Measurements from ENCODE around the gene TMEM178B.
A peak's percentile ranks its signal among the peaks of the same experiment; 100 is the strongest.
"Not testable (repeated sequence)": the region's sequence is repeated elsewhere in the genome, so short reads cannot be mapped to it uniquely, and the experiment has no call there.

Gene TMEM178B

DNA sequence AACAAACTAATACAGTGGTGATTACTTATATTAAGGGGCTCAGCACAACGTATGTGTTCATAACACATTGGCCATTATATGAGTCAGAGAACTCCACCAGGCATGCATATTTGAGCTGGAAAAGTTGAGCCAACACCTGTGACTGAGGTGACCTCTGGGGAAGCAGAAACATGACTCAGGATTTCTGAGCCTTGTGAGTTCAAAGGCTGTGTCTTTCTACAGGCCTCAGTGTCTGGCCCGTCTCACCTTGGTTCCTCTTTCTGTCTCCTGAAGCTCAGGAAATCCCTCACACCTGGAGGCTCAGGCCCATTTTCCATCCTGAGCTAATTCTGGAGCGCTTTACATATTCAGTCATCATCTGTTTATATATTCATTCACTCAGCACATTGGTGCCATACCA, 246.4 kb downstream of the TMEM178B start:
- DNase-seq: no peak

DNA sequence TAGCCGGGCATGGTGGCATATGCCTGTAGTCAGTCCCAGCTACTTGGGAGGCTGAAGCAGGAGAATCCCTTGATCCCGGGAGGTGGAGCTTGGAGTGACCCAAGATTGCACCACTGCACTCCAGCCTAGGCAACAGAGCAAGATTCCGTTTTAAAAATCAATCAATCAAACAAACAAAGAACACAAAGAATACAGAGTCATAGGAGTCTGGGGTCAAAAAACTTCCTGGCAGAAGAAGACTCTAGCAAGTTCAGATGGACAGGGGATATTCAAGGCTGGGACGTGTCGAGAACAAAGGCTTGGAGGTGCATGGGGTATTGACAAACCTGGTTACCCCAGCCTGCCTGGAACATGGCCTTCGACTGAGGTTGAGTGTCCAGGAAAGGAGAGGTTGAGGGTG, 248.5 kb downstream of the TMEM178B start:
- DNase-seq: no peak

DNA sequence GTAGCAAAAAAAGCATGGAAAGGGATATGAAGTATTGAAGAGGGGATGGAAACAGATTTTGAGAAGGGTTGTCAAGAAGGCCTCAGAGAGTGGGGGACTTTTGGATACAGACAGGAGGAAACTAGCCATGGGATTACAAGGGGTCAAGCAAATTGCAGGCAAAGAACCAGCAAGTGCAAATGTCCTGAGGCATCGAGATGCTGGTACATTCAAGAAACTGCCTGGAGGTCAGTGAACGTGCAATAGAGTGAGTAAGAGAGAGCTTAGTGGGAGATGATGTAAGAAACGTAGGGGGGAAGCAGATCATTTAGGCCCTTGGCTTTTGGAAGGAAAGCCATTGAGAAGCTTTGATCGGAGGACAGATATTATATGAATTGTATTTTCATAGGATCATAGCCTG, 250.0 kb downstream of the TMEM178B start:
- no peak for DNase-seq

DNA sequence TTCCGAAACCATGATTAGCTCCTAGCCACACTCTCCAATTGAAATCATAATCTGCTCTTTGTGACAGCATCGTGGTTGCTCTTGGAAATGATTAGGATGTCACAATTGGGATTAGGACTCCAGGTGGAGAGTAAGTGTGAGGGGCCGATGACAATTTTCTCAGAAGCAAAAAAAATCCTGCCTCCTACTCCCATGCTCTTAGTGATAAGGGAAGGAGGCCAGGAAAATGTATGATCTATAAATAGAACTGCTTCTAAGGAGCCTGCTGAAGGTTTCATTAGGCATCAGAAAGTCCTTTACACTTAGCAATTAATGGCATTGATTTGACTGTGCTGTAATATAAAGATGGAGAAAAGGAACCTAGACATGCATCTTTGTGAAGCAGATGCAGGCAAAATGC, 251.0 kb downstream of the TMEM178B start:
- DNase-seq: no peak

DNA sequence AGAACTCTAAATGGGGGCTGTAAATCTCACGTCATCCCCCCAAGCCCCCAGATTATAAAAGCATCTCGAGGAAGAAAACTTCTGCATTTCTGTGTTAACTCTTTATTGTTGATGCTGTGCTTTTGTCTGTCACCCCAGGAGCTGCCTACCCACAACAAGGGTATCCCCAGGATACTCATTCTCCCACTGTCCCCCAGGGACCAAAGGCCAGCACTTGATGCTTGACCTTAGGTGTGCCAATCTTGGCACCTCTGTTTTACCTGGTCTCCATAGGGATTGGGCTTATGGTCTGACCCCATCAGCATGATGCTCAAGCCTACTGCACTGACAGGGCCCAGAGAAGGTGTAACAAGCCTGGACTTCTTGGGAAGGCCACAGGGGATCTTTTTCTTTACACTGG, 251.4 kb downstream of the TMEM178B start:
- no peak for DNase-seq

DNA sequence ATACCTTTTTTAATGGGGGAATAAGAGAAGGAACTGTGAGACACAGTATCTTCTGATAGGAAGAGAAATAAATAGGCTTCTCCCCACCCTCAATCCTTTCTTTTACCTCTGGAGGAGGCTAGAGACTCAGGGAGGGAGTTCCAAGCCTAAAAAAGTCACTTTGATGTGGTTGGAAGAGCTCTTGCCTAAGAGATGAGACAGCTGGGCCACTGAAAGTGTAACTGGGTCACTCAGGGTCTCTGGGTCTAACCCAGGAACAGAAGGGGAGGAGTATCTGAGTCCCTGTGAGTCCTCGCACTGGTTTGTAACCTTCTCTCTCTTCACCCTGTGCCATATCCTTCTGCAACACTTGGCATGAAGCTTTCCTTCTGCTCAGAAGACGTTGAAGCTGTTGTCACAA, 254.4 kb downstream of the TMEM178B start:
- no peak for DNase-seq

DNA sequence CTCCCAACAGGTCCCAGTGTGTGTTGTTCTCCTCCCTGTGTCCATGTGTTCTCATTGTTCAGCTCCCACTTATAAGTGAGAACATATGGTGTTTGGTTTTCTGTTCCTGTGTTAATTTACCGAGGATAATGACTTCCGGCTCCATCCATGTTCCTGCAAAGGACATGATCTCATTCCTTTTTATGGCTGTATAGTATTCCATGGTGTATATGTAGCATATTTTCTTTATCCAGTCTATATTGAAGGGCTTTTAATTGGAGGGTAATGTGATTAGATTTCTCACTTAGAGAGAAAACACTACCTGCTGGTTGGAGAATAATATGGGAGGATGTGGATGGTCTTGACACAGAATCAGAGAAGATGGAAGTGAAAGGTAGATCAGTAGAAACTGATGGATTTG, 256.4 kb downstream of the TMEM178B start:
- DNase-seq: not testable (repeated sequence)

DNA sequence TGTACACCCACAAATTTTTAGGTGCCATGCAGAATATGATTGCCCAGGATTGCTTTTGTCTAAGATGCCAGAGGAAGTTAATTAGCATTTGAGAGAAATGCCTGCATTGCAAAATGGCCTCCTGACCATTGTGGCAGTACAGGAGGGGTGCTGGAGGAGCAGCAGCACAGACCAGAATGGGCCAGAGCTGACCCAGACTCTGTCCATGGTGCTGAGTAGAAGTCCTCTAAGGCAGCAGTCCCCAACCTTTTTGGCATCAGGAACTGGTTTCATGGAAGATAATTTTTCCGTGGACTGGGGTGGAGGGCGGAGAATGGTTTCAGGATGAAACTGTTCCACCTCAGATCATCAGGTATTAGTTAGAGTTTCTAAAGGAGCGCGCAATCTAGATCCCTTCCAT, 259.6 kb downstream of the TMEM178B start:
- peak; percentile 16 for DNase-seq

DNA sequence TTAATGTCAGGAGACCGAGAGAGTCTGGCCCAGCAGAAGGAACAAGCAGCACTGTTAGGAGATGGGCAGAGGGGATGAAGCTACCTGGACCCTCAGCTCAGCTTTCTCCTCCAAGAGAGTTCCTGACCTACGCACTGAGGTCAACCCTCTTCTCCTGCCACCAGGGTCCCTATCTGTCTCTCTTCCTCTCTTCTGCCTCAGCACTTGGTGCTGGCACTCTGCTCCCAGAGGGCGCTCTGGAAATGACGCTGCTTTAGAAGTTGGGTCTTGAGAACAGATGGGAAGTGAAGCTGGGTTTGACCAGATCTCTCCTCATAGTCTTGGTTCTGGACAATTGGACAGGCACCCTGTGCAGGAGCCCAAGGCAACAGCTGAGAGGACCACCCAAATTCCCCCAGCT, 261.3 kb downstream of the TMEM178B start:
- no peak for DNase-seq

DNA sequence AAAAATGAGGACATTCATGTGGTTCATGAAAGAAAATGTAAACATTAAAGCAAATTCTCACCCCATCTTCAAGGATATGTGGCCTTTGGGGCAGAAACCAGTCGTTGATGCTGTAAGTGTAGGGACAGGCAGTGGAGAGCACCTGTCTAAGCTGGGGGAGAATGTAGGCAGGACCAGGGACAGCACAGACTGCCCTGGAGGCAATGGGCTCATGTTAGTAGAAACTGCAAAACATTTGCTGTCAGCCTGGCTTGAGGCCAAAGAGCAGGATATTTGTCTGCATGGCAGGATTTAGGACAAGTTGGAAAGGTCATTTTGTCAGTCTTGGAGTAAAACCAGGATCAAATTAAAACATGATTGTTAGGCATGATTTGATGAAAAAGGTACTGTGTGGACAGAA, 265.7 kb downstream of the TMEM178B start:
- no peak for DNase-seq

DNA sequence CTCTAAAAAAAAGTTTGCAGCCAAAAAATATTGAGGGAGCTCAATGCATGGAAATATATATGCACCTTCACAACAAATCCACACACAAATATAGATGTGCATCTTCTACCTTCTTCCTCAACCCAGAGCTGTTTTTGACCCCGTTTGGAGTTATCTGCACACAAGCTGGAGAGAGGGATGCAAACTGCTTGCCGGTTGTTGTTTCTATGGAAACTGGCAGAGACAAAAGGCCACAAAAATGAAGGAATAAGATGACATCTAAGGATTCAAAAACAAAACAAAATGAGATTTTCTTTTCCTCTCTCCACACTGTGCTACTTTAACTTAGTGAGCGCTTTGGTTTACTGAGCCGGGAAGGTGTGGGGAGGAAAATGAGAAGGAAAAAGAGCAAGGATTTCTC, 267.1 kb downstream of the TMEM178B start:
- no peak for DNase-seq

DNA sequence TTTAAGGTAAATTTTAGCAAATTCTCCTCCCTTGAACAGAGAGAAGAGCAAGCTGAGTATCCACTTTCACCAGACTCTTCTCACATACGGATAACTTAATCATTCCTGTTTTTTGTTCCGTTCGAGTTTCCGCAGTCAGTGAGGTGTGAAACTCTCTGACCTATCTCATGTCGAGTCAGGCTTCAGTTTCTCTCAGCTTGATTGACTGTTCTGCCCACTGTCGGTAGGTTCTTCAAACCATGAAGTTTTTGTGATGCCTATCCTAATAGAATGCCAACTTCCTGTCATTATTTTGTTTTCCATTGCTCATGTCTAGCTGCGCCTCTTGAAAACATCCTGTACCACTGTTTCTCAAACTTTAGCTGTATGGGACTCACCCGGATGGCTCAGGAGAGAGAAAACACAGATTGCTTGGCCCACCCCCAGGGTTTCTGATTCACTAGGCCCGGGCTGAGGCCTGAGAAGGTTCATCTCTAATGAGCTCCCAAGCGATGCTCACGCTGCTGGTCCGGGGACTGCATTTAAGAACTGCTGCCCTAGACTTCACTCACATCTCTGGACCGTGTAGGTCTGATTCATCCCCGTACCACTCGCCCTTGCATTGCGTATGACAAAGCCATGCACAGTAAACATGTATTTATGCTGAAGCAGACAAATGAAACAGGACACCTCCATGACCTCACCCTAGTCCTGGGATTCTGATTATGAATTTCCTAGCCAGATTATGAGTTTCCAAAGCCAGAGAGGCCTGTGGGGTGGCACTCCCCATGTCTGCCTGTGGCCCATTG, 269.0 kb downstream of the TMEM178B start:
- DNase-seq: peak; percentile 77

DNA sequence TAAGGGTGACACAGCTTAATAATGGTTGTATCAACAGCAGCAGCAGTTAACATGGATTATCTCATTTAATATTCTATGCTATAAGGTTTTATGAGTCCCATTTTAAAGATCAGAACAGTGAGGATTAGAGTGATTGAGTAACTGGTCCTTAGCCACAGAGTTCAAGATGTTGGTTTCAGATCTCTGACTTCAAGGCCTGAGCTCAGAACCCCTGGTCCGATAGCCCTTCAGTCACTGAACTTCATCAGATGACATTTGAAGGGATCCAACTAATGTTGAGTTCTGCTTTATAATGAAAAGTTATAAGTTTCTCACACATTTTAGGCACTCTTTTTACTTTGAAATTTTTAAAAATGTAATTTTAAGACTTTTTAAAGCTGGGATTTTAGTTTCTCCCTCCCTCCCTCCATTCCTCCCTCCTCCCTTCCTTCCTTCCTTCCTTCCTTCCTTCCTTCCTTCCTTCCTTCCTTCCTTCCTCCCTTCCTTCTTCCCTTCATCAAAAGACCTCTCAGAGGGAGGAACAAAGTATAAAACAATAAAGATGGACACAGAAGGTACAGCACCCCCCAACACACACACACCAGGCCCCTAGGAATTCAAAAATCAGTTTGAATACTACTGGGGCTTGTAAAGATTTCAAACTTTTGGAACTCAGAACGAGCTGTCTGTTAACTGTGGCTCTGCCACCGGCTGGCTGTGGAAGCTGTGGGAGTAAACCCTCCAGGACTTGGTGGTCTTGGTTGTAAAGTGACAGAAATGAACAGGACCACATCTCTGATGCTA, 270.5 kb downstream of the TMEM178B start:
- no peak for DNase-seq

DNA sequence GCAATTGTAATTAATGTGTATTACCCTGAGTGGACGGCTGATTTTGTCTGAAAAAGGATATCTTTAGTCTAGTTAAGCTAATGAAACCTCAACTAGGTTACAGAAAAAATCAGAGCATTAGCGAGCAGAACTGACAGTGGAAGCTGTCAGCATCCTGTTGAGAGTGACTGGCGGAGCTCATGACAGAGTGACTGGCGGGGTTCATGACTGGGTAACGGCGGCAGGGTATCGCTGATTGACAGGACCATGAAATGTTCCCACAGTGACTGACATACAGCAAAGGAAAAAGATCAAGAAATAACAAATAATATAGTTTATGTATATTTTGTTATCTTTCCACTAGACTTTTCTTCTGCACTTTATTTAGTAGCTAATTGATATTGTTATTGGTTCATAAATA, 274.9 kb downstream of the TMEM178B start:
- no peak for DNase-seq

DNA sequence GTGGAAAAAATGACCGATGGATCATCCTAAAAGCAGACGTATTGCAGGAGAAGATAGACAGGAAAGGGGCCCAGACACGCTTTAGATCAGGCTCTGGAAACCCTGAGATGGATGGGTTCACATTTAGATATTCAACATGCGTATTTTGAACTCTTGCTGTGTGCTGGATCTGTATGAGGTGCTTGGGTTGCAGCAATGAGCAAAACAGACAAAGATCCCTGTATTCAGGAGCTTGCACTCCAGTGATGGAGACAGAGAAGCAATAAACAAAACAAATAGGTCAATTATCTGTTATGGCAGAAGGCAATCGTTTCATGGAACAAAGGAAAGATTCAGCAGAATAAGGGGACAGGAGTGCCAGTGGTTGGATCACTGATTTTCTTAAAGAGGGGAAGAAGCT, 275.5 kb downstream of the TMEM178B start:
- DNase-seq: no peak

DNA sequence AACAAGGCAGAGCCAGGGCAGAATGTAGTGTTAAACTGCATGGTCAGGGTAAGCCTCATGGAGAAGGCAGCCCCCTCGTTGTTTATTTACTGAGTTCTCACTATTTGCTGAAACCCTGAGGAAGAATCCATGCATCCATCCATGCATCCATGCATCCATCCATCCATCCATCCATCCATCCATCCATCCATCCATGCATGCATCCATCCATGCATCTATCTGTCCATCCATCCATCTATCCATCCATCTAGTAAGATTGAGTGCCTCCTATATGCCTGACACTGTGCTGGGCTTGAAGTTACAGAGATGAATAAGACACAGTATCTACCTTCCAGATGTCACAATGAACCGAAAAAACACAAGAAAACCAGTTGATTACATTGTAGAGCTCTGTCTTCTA, 275.9 kb downstream of the TMEM178B start:
- DNase-seq: no peak

DNA sequence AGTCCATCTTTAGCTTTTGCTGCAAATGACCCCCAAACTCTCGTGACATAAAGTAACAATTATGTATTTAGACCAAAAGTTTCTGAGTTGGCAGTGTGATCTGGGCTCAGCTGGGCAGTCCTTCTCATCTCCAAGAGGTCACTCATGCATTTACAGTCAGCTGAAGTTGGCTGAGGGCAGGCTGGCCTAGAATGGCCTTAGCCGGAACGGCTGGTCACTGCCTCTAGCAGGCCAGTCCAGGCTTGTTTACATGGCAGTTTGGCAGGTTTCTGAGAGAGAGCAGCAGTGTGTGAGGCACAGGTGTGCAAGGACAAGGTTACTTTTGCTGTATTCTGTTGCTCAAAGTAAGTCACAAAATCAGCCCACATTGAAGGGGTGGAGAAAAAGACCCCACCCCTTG, 277.3 kb downstream of the TMEM178B start:
- no peak for DNase-seq

DNA sequence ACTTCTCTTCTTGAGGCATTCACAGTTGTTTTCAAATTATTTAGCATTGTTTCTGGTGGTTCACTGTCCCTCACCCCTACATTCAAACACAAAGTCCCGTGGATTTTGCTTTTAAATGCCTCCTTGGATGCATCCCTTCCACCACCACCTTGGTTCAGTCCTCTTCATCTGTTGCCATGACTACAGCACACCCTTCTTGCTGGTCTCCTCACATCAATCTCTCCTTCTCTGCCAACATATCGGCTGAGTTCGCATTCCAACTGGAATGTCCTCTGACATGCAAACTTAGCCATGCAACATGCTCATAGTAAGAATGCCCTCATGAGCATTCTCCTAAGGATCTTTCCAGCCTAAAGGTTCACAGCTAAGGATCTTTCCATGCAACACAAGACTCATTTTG, 279.1 kb downstream of the TMEM178B start:
- DNase-seq: no peak

DNA sequence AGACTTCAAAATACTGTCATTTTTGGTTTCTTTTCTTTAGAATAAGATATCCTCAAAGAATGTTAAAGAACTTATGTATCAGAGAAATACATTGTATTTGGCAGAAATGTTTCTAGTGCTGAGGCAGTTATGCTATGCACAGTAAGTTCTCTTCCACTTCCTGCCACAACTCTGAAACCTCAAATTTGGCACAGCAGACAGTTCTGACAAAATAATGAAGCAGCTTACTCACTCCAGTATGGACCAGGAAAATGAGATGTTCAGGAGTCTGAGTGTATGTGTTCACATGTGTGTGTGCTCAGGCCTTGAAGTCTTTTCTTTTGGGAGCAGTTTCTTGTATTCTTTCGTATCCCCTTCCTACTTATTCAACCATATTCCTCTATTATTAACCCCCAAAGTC, 280.4 kb downstream of the TMEM178B start:
- no peak for DNase-seq

DNA sequence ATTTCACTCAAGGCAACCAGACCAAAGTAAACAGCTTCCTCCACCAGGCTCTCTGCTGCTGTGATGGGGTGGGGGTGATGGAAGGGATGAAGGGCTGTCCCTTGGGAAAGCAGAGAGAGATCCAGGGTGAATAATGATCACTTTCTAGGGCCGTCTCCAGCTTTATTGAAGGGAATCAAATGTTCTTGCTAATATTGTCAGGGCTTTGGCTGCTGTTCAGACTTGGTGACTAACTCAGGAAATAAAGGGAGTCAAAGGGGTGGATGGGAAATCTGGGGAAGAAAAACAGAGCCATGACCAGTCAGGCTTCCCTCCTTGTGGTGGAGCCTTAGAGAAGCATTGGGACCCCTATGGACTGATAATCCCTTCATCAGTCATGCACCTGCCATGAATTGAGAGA, 281.2 kb downstream of the TMEM178B start:
- no peak for DNase-seq

DNA sequence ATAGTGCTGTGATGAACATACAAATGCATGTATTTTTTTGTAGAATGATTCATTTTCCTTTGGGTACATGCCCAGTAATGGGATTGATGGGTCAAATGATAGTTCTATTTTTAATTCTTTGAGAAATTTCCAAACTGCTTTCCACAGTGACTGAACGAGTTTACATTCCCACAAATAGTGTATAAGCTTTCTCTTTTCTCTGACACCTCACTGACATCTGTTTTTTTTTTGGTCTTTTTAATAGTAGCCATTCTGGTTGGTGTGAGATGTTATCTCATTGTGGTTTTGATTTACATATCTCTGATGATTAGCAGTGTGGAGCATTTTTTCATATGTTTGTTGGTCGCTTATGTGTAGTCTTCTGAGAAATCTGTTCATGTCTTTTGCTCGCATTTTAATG, 282.3 kb downstream of the TMEM178B start:
- no peak for DNase-seq

DNA sequence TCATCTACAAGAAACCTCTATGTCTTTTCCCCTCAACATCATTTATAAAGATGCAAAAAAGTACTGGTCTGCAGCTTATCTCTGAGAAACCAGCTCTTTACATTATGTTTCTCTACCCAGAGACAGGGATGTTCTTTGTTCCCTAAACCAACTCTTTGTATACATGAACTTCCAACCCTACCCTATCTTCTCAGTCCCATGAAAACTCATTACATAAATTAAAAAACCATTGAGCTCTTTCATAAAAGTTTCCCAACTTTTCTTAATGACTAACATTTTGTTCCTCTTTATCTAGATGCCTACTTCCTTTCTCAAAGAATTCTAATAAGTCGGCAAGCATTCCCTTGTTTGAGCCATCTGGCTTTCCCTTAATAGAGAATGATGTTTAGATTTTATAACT, 284.5 kb downstream of the TMEM178B start:
- no peak for DNase-seq

DNA sequence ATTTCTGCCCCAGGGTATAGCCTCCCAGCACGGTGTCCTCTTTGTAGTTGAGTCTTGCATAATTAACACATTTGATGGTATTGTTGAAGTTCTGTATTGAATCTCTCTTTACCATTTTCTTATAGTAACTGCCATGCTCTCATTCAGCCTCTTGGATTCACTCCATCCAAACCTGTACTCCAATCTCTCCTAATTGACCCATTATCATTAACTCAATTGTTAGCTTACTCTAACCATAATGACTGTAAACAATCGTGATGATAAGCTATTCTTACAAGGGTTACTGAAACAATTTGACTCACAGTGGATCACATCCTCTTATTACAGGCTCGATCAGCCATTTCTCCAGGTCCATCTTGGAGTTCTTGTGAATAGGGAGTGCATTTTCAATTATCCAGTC, 285.4 kb downstream of the TMEM178B start:
- no peak for DNase-seq

DNA sequence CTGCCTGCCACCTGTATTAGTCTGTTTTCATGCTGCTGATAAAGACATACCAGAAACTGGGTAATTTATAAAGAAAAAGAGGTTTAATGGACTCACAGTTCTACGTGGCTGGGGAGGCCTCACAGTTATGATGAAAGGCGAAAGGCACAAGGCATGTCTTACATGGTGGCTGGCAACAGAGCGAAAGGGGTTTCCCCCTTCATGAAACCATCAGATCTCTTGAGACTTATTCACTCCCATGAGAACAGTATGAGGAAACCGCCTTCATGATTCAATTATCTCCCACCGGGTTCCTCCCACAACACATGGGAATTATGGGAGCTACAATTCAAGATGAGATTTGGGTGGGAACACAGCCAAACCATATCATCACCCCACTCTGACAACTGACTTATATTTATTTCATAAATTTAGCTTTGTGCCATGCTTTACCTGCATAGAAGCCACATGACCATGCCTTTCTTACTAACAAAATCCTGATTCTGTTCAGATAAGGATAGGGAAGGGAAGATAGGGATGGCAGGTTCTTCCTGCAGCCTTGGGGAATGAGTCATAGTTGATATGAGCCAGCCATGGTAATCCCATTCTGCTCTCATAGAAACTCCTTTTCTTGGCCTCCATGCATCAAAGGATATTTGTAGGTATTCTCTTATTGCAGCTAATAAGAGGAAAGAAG, 286.0 kb downstream of the TMEM178B start:
- DNase-seq: peak; percentile 33
